ENCODE data around the gene LZTR1.

DNA sequence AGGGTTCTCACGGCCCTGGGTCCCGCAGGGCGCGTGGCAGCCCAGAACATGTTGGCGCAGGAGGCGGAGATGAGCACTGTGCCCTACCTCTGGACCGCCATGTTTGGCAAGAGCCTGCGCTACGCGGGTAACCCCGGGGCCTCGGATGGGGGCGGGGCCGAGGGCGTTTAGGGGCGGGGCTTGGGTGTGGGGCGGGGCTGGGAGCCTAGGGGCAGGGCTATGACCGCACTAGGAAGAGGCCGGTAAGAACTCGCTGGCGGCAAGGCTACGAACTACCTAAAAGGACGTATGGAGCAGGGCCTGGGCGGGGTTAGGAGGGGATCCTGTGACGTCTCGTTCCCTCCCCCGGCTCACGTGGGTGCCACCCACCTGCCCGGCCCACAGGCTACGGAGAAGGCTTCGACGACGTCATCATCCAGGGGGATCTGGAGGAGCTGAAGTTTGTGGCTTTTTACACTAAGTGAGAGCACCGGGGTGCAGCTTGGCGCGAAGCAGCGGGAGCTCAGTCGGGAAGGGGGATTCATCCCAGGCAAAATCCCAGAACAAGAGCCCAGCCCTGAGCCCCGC is 2.8 kb upstream of the LZTR1 start:
- TF ChIP-seq, protein P1, sequence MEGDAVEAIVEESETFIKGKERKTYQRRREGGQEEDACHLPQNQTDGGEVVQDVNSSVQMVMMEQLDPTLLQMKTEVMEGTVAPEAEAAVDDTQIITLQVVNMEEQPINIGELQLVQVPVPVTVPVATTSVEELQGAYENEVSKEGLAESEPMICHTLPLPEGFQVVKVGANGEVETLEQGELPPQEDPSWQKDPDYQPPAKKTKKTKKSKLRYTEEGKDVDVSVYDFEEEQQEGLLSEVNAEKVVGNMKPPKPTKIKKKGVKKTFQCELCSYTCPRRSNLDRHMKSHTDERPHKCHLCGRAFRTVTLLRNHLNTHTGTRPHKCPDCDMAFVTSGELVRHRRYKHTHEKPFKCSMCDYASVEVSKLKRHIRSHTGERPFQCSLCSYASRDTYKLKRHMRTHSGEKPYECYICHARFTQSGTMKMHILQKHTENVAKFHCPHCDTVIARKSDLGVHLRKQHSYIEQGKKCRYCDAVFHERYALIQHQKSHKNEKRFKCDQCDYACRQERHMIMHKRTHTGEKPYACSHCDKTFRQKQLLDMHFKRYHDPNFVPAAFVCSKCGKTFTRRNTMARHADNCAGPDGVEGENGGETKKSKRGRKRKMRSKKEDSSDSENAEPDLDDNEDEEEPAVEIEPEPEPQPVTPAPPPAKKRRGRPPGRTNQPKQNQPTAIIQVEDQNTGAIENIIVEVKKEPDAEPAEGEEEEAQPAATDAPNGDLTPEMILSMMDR (IDR thresholded peaks at IDR 0.05) = no peak
- TF ChIP-seq POLR2A (IDR thresholded peaks at IDR 0.05) (peak; percentile 35), POLR2AphosphoS5 (IDR thresholded peaks at IDR 0.05) (peak in 2 of 3 donors; percentile 9 to 51), EP300 (IDR thresholded peaks at IDR 0.05; ENCODE audit: low read depth) (no peak)

Data from transverse colon (tissue), 4 donors.